Measurements from ENCODE around the gene CEP164.

CEP164 gene
- 20.3 to 78.2 (median 45.0) reads per million in 17 experiments for total RNA-seq

GRCh38 chr11:117327567-117328374, at the start of gene CEP164:
Gene CEP164 (plus strand): TSS chr11:117327854. CDS start chr11:117338587, 10,733 bp downstream.
- DNase-seq, result peak; percentile 95 to 98 (median 97)

- no peak for DNase-seq
Measured at GRCh38 chr11:117278347-117278746, 49.3 kb upstream of the CEP164 start.

GRCh38 chr11:117279711-117280376, 47.8 kb upstream of the CEP164 start:
- DNase-seq, result no peak

- no peak for DNase-seq
Measured at GRCh38 chr11:117281159-117281558, 46.5 kb upstream of the CEP164 start.

GRCh38 chr11:117281869-117282268, 45.8 kb upstream of the CEP164 start:
- DNase-seq, result no peak

DNA sequence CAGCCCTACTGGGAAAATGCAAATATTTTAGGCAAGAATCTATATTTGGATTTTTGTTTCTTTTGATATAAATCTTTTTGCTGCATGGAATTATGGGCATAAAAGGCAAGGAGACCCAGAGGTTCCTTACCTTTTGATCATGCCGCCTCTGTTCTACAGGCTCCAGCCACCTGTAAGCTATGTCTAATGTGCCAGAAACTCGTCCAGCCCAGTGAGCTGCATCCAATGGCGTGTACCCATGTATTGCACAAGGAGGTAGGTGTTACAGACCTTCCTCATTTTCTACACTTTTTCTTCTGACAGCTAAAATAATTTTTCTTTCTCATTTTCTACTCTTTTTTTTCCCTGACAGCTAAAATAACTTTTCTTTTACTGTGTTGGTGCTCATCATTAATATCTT, 44.7 kb upstream of the CEP164 start:
- DNase-seq, result no peak

DNA sequence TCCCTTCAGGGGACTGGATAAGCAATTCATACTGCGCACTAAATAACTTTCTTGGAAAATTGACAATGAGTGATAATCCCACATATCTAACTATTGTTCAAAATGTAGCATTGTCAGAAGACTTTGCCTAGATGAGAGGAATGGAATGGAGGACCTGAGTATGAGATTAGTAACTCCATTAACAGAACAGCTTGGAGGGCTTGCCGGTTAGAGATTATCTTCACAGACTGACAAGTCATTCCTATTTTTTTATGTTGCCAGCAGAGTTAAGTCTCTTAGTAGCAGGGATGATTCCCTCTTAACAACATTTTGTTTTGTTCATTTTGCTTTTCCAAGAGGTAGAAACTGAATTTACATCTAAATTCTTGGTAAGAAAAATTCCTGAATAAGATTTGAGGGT, 43.6 kb upstream of the CEP164 start:
- no peak for DNase-seq

- no peak for DNase-seq
Measured at GRCh38 chr11:117286588-117286987, 41.1 kb upstream of the CEP164 start.

DNA sequence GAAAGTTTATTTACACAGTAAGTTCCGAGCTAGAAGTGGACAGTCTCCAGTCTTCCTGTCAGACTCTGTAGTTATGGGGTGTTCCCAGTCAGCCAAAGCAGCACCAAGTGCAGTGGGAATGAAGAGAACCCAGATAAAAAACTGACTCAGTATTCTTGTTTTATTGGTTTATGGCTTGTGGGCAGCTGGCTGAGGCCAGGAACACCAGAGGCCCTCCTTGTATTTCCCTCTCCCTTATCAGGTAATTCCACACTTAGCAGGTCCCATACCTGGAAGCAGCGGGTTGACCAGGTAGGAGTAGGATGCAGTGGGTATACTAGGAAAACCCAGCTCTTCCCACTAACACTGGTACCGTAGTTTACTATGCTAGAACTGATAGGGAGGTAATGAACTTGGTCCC, 40.0 kb upstream of the CEP164 start:
- no peak for DNase-seq

GRCh38 chr11:117289795-117290194, 37.9 kb upstream of the CEP164 start:
- DNase-seq, result no peak

DNA sequence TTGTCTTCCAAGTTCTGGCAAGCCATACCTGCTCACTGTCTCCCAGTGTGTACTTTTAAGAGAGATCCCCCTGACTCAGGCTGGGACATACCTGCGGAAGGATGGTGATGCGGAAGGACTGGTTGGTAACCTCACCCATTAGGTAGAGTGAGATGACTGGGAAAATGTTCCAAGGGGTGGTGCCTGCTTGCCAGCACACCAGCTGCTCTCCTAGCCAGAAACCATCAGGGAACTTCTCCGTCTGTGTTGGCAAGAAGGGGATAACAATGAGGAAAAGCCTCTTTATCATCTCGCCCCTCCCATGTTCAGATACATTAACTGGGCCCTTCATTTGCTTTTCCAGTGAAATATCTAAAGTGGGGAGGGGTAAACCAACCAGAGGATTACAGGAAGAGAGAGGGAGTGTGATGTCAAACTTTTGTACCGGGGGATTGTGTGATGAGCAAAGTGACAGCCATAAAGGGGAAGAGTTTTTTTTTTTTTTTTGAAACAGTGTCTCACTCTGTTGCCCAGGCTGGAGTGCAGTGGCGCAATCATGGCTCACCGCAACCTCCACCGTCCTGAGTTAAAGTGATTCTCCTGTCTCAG, 36.8 kb upstream of the CEP164 start, which contains the start of gene BACE1-AS:
TSS of gene BACE1-AS (plus strand) at position 538 of the 588 bp plus-strand sequence.
- no peak for DNase-seq

GRCh38 chr11:117292616-117293015, 35.0 kb upstream of the CEP164 start:
- no peak for DNase-seq

GRCh38 chr11:117295438-117296137, 32.1 kb upstream of the CEP164 start:
- DNase-seq, result no peak

GRCh38 chr11:117296881-117297280, 30.8 kb upstream of the CEP164 start:
- DNase-seq, result no peak

DNA sequence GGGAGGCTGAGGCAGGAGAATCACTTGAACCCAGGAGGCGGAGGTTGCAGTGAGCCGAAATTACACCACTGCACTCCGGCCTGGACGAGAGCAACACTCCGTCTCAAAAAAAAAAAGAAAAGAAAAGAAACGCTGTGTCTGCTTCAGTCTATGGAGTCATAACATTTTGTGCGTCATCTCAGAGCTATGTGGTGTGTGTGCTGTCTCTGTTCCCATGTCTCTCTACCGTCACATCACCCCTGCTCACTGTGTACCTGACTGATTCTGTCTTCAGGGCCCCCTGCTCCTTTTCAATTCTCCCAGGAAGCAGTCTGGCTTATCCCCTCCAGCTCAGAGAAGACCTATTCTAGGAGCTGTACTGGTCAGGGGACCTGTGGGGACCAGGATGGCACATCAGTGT, 29.5 kb upstream of the CEP164 start:
- DNase-seq, result no peak

DNA sequence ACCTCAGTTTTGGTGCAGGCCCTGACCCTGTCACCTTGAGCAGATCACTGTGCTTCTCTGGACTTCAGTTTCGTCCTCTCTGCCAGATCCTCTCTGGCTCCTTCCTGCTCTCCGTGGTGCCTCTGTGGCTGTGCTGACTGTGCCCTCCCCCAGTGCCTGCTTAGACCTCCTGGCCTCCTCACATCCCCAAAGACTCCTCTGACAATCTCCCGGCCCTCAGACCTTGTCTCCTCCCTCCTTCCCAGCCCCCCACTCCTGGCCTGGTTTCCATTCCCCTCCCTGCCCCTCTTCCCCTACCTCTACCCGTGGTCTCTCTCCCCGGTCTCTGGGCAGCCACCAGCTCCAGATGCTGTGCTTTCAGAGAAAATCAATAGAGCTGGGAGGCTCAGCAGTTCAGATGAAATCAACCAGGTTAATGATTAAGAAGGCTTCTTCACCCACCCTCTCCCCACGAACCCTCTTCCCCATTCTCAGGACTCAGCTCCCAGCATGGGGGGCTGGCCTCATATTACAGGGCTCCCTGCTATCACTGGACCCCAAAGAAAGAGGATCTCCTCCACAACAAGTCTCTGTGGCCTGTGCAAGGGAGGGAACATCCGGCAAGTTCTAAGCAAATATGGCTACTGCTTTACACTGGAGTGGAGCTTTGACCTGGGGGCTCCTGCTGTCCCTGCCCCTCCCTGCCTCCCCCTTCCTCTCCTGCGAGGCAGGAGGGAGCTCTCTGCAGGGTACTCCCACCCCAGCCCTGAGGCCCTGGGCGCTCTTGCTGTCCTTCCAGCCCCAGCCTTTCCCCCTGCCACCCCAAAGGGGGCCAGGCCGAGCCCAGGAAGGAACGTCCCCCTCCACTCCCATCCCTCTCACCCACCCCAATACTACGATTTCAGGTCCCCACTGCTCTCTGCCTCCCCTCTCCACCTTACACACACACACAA, 28.0 kb upstream of the CEP164 start:
- DNase-seq, result no peak

- no peak for DNase-seq
Measured at GRCh38 chr11:117300283-117300663, 27.4 kb upstream of the CEP164 start.

- DNase-seq, result peak in 1 of 4 experiments; percentile 12
Measured at GRCh38 chr11:117300773-117301172, 26.9 kb upstream of the CEP164 start.

DNA sequence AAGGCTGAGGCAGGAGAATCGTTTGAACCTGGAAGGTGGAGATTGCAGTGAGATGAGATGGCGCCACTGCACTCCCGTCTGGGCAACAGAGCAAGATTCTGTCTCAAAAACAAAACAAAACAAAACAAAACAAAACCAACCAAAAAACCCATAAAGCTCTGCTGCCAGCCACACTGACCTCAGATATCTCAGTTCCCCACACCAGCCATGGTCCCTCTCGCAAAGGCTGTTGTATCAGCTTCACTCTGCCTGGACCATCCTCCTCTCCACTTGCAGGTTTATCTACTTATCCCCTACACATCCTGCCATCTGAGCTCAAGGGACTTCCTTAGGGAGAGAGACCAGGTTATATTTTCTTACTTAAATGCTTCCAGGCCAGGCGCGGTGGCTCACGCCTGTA, 25.4 kb upstream of the CEP164 start:
- DNase-seq, result no peak

DNA sequence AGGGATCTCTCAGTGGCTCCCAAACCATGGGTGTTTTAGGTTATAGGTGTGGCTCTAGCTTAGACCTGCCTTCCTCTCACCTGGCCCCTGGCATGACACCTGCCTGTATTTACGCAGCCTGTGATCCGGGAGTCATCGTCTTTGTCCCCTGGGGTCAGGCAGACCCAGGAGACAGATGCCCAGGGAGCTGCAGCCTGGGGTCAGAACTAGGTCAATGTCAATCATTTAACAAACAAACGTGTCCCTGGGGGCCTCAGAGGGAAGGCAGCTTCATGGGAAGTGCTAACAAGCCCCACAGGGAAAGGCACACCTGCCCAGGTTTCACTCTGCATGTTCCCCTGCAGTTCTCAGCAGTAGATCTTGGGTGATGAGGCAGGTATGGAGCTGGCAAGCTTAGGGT, 24.6 kb upstream of the CEP164 start:
- DNase-seq, result no peak

GRCh38 chr11:117303646-117304315, 23.9 kb upstream of the CEP164 start:
- peak in 2 of 4 experiments; percentile 45 to 47 for DNase-seq
